ENCODE measurements around the gene NEAT1.
"Not testable (repeated sequence)": the region's sequence is repeated elsewhere in the genome, so short reads cannot be mapped to it uniquely, and the experiment has no call there.

Gene NEAT1

DNA sequence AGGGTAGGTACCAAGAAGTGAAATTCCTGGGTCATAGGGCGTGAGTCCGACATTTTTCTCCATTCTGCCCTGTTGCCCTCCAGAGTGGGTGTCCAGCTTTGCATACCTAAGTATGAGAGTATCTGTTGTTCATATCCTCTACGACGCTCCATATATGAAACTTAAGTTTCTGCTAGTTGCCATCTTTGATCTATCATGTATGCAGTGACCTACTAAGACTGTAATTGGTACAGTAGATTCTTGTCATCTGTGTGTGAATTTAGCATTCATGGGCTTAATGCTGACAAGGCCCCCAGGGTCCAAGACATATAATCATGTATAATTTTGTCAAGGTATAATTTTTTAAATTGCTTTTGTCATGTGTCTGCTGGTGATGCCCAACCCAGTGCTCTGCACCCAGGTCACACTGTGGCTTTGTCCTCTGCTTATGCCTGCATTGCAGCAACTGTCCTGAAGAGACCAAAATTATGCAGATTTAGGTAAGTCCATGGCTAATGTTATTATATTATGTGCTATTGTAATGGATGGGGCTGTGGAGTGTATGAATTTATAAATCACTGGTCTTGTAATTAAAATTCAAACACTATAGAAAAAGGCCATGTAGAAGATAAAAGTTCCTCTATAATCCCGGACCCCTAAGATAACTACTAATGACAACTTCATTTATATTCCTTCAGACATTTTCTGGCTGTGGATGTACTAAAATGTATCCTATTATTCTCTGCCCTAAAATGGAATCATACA, 12.2 kb downstream of the NEAT1 start:
- no peak for DNase-seq (ENCODE audit: low read depth)

DNA sequence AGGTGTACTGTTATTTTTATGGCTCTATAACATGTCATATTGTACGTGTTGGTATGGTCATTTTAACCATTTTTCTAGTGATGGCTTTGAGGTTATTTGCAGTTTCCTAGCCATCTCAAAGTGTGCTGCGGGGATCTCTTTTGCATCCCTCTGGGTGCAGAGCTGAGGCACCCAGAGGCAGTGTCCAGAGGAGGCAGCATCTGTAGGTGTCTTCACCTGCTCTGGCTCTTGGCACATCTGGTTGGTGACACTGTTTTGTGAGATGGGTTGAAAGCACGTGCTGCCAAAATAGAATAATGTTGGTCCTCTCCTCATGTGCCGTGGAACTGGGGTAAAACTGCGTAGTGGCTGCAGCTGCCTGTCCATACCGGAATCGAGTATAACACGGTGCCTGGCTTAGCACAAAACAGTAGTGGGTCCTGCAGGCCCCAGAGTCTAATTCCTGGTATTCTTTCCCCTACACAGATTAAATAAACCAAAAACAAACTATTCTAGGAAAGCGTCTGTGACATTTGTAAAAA, 12.9 kb downstream of the NEAT1 start:
- DNase-seq (ENCODE audit: low read depth): no peak

DNA sequence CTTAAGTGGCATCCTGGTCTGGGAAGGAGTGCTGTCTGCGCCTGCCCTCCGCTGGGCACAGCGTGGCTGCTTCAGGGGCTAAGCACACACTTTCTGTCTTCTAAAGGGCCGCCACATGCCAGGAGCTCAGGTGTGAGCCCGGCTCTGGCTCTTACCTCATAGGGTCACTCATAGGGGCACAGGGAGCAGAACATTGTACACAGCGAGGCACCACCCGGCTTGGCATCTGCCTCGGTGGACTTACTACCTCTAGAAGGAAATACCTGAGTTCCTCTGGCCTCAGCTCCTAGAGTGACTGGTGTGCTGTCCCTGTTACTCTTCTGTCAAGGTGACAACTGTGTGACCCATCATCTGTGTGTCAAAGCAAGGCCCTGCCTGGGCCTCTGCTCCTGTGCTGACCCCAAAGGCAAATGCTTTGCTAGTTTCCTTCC, 13.4 kb downstream of the NEAT1 start:
- no peak for DNase-seq (ENCODE audit: low read depth)

DNA sequence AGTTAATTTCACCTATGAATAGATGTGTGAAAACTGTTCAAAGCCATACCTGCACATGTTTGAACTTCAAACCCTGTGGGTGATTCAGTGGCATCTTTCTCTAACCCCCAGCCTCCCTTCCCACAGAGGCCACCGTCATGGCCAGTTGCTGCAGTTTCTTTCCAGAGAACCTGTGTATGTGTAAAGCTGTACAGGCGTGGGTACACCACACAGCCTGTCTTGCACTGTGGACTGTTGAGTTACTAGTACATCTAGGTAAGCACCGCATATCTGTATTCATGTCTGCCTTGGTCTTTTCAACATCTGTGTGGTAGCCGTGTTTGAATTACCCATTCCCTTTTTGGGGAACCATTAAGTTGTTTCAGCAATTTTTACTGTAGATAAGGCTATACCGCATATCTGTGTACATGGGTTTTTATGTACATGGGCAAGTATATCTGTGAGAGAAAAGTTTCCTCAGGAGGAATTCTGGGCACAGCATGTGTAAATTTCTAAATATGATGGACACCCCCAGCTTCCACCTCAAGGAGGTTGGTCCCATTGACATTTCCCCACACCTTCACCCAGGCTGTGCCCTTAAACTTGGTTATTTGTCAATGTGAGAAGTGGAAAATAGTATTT, 13.9 kb downstream of the NEAT1 start:
- no peak for DNase-seq (ENCODE audit: low read depth)

DNA sequence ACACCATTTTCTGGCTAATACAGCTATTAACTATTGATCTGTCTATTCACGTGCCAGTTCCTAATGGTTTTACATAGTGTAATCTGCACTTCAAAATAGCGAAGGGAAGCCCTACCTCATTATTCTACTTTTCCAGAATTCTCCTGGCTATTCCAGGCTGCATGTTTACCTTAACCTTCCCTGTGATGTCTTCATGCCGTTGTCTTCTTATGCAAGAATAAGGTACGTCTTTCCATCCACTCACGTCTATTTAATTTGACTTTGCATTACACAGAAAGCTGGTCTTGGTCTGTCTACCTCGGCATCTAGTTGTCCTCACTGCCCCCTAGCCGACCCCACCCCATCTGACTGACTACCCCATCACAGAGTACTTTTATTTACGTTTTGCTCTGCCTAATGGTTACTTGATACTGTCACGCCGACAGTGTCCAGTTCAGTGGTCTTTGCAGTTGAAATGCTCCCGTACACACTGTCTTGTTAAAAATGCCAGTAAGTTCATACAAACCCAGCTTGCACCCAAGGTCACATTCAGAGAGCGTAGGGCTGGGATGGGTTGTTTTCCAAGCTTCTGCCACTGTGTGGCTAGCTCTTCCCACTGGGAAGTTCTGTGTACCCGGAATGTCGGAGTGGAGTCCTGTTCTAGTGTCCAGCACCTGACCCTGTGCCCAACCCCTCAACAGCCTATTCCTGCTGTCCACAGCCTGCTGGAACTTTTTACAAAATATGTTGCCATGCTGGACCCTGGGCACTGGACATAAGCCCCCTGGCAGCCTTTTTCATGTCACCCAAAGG, 15.0 kb downstream of the NEAT1 start:
- DNase-seq (ENCODE audit: low read depth): no peak

DNA sequence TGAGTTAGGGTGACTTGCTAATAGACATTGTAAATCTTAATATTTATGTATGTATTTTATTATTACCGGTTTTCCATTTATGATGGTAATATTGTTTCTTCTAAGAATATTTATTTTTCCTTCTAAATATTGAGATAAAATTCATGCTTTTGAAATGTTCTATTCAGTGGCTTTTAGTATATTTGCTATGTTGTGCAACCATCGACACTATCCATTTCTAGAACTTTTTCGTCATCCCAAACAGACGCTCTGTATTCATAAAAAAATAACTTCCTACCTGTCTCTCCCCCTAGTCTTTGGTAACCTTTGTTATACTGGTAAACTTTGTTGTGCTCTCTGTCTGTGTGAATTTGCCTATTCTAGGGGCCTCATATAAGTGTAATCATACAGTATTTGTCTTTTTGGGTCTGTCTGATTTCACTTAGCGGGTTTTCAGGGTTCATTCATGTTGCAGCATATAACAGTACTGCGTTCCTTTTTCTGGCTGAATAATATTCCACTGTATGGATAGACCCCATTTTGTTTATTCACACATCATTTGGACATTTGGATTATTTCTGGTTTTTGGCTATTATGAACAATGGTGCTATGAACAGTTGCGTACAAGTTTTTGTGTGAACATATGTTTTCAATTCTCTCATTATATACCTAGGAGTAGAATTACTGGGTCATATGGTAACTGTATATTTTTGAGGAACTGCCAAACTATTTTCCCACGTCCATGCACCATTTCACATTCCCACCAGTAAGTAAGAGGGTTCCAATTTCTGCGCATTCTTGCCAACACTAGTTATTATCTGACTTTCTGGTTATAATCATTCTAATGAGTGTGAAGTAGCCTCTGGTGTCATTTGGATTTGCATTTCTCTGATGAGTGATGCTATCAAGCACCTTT, 15.9 kb downstream of the NEAT1 start:
- no peak for DNase-seq (ENCODE audit: low read depth)

DNA sequence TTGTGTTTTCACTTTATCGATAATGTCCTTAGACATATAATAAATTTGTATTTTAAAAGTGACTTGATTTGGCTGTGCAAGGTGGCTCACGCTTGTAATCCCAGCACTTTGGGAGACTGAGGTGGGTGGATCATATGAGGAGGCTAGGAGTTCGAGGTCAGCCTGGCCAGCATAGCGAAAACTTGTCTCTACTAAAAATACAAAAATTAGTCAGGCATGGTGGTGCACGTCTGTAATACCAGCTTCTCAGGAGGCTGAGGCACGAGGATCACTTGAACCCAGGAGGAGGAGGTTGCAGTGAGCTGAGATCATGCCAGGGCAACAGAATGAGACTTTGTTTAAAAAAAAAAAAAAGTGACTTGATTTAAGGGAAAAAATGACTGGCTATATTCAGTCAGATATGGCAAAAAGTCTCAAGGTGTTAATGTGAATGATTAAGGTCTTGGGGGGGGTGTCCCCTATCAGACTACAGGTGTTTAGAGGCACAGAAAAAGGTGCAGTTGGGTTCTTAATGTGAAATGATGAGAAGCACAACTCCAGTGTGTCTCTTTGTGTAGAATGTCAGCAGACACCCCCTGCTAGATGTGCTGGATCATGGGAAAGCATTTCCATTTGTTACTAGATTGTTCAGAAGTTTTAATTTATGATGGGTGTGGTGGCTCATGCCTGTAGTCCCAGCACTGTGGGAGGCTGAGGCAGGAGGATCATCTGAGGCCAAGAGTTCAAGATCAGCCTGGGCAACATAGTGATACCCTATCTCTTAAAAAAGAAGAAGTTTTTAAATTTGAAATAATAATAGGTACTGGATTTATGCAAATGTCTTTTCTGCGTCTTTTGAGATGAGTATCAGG, 17.0 kb downstream of the NEAT1 start:
- DNase-seq (ENCODE audit: low read depth): no peak

DNA sequence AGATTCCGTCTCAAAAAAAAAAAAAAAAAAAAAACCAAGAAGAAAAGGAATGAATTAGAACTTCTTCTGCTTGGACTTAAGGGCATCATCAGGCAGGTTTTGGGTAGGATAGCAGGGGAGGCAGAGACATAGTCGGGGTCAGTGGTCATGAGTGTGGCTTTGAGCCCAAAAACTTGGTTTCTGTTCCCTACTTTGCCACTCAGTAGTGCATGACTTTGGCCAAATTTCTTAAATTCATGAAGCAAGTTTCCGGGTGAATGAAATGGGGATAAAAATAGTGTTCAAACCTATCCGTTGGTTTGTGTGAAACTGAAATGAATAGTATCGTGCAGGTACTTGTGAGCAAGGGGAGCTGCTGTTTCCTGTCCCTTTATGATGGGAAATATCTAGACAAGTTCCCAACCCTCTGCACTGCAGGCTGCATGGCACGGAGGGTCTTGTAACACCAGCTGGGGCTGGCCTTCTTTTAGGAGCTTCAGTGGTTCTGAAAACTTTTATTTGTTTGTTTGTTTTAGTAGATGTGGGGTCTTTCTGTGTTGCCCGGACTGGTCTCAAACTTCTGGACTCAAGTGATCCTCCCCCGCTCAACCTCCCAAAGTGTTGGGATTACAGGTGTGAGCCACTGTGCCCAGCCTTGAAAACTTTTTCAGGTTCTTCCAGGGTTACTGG, 18.4 kb downstream of the NEAT1 start:
- no peak for DNase-seq (ENCODE audit: low read depth)

DNA sequence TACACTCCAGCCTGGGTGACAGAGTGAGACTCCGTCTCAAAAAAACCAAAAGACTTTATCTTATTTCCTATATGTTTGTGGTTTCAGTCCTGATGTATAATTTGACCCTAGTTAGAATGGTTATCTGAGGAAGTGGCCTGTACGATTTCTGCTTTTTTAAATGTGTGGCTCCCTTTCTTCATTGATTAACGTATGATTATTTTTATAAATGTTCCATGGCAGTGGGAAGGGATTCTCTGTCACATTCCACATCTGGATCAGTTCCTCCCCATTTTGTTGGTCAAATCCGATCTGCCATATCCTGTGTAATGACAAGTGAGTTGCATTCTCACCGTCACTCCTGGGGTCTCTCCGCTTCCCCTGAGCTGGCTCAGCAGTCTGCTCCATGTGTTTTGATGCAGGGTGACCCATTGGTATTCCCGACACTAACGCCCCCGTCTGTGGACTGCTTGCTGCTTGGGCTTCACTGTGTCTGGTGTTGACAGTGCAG, 20.3 kb downstream of the NEAT1 start:
- no peak for DNase-seq (ENCODE audit: low read depth)

DNA sequence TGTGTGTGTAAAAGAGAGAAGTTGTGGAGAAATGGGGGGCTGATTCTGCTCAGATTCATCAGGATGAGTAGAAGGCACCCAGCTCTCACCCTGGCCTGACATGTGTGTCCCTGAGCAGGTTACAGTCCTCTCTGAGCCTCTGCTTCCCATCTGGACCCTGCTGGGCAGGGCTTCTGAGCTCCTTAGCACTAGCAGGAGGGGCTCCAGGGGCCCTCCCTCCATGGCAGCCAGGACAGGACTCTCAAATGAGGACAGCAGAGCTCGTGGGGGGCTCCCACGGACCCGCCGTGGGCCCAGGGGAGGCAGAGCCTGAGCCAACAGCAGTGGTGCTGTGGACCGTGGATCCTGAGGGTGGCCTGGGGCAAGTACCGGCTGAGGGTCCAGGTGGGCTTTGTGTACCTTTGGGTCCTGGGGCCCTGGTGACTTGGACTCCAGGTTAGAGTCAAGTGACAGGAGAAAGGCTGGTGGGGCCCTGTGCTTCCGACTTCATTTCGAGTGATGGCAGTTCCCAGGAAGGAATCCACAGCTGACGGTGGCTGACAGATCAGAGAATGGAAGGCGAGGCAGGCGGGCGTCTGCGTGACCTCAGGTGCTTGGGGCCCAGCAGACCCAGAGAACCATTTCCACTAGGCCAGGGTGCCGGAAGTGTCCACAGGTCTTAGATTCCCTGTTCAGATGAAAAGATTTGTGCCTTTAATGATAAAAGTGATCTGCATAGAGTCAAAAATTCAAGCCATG, 21.9 kb downstream of the NEAT1 start:
- DNase-seq (ENCODE audit: low read depth): no peak

DNA sequence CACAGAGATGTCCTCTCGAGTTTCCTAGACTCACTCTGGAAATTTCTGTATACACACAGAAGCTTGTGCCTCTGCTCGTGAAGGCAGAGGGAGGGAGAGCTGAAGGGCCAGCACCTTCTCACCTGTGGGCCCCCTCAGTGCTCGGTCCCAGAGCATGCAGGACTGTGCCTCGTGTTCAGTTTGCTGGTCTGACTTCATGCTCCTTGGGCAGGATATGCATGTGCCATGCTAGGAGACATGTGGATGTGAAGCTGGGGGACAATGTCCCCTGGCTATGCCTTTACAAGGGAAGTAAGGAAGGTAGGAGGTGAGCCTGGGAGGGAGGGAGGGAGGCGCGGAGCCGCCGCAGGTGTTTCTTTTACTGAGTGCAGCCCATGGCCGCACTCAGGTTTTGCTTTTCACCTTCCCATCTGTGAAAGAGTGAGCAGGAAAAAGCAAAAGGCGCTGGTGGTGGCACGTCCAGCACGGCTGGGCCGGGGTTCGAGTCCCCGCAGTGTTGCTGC, 22.6 kb downstream of the NEAT1 start:
- no peak for DNase-seq (ENCODE audit: low read depth)

DNA sequence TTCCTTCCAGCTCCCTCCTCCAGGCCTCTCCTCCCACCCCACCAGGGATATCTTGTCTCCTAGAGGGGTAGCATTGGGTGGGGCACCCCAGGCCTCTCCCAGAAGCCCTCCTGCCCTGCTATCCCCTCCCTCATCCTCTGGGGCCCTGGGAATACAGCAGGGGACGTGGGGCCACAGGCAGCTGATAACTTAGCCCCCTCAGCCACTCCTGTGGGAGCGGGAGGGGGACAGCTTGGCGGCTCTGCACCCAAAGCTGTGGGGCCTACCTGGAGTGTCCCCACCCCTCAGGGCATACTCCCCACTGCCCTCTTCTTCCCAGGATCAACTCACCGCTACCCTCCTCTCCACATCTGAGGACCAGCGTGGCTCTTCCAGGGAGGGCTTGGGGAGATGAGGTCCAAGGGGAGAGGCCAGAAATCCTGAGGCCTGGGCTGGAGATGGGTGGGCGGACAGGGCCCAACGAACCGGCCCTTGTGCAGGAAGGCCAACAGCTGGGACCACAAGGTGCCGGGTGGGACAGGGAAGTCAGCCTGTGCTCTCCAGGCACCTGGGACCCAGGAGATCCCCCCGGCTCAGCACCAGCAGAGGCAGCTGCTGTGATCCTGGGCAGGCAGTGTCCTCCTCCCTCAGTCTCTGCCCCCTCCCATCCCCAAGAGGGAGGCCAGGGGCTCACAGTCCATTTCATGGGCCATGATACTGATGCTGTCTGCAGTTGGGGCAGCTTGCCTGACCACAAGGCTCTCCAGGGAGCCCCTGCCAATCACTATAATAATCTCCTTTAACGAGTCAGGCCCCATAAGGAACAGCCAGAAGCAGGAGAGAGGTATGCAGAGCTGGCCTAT, 23.2 kb downstream of the NEAT1 start:
- DNase-seq (ENCODE audit: low read depth): no peak

DNA sequence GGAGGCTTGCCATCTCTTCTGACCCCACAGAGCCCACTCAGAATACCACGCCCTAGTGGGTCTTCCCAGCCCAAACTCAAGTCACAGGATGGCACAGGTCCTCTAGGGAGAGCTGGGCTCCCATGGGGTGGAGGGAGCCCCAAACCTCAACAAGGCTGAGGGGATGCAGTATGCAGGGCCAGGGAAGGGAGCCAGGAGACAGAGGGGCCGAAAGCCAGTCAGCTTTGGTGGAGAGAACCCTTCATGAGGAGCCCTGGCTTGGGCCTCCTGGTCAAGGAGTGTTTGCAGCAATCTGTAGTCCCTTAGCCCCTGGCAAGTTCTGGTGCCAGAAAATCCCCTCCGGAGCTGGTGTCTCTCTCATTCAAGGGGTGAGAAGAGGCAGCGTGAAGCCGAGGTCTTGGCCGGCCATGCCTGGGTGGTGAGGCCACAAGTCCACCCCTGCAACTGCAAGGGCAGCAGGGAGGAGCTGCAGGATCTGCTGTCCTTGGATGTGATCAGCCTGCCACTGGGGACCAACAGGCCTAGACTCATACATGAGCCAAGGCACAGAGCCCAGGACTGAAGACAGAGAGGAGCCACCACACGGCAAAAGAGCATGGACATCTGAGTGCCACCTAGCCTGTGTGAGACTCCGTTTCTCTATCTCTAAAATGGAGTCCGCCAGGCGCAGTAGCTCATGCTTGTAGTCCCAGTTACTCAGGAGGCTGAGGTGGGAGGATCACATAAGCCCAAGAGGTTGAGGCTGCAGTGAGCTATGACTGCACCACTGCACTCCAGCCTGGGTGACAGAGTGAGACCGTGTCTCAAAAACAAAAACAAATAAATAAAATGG, 24.1 kb downstream of the NEAT1 start:
- DNase-seq (ENCODE audit: low read depth): no peak

DNA sequence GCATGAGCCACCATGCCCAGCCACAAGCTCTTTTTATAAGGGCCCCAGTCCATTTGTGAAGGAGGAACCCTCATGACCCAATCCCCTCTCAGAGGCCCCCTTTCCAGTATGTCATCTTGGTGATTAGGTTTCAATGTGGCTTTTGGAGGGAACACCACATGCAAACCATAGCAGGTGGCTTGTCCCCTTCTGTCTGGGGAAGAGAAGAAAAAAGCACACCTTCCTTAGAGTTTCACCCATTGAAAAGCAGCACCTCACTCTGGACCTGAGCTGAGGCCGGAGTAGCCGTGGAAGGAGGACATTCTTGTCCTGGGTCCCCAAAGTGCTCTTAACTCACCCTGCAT, 25.4 kb downstream of the NEAT1 start:
- no peak for DNase-seq (ENCODE audit: low read depth)

DNA sequence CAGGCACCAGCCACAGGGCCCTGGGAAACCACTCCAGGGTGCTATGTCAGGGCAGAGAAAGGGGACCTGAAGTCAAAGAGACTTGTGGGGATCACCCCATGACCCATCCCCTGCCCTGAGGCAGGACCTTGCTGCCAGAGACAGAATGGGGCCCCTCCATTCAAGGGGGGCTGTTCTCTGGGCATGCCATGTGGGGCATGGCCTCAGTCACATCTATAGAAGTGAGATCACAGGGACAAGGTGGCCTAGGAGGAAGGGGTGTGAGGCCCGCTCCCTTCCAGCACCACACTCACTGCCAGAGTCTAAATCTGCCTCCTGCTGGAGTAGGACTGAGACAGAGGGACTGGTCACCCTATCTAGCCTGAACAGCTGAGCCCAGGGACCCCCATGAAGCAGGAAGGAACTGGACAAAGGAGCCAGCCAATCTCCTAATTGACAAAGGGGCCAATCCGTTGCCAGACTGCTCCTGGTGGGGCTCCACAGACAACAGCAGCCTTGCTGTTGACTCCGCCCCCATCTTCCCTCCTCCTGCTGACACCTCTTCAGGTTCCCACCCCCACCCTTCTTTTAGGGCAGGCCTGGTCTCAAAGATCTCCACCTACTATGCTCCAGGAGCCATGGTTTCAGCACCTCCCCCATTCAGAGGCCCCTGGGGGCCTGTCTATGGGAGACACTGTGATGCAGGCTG, 26.0 kb downstream of the NEAT1 start:
- DNase-seq (ENCODE audit: low read depth): no peak

DNA sequence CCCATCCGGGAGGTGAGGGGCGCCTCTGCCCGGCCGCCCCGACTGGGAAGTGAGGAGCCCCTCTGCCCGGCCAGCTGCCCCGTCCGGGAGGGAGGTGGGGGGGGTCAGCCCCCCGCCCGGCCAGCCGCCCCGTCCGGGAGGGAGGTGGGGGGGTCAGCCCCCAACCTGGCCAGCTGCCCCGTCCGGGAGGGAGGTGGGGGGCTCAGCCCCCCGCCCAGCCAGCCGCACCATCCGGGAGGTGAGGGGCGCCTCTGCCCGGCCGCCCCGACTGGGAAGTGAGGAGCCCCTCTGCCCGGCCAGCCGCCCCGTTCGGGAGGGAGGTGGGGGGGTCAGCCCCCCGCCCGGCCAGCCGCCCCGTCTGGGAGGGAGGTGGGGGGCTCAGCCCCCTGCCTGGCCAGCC, 28.7 kb downstream of the NEAT1 start:
- not testable (repeated sequence) for DNase-seq (ENCODE audit: low read depth)

DNA sequence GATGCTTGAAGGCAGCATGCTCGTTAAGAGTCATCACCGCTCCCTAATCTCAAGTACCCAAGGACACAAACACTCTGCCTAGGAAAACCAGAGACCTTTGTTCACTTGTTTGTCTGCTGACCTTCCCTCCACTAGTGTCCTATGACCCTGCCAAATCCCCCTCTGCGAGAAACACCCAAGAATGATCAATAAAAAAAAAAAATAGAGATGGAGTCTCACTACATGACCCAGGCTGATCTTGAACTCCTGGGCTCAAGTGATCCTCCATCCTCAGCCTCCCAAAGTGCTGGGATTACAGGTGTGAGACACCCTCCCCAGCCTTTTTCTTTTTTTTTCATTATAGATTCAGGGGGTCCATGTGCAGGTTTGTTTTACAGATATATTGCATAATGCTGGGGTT, 29.7 kb downstream of the NEAT1 start:
- not testable (repeated sequence) for DNase-seq (ENCODE audit: low read depth)

Data from activated T-helper 9 cell treated with anti-CD3 and anti-CD28 coated beads, Interleukin-2, amount 50 U/mL, for 16 hours (primary cell).